ENCODE results near the gene TESK1. TPM values are rescaled to one million over a fixed set of nuclear protein-coding genes. Genes with fewer than 3 reads are reported as not detected.

TESK1 gene
- total RNA-seq, 1 donor from 2014 or later: 6.6 TPM

DNA sequence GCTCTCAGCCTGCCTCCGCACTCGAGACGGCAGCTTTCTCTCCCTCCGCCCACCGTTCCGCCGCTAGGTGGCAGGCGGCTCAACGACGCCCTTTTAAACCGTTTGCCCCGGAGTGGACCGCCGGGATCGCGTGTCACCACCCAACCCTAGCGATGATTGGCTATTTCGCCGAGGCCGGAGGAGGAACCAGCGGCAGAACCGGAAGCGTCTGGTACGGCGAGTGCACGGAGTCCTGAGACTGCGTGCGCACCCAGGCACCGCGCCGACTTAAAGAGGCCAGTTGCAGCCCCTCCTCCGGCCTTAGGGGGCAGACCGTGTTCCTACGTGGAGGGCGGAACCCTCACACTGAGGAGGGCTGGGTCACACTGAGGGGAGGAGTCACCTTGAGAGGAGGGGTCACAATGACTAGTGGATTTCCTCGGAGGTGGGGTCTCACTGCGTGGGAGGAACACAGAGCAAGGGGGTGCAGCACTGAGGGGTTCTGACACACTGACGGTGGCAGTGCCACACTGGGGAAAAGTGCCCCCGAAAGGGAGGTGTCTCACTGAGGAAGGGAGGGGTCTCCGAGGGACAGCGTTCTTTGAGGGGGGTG, 980 bp upstream of the TESK1 start:
- H3K36me3 ChIP-seq (ENCODE audit: control insufficient read depth, insufficient read depth, low read length): peaks cover 6% of the 10 kb centered on the region
- FAIRE-seq (peak; percentile 94), DNase-seq (ENCODE audit: low read depth) (peak; percentile 98)
- TF ChIP-seq, protein P1, sequence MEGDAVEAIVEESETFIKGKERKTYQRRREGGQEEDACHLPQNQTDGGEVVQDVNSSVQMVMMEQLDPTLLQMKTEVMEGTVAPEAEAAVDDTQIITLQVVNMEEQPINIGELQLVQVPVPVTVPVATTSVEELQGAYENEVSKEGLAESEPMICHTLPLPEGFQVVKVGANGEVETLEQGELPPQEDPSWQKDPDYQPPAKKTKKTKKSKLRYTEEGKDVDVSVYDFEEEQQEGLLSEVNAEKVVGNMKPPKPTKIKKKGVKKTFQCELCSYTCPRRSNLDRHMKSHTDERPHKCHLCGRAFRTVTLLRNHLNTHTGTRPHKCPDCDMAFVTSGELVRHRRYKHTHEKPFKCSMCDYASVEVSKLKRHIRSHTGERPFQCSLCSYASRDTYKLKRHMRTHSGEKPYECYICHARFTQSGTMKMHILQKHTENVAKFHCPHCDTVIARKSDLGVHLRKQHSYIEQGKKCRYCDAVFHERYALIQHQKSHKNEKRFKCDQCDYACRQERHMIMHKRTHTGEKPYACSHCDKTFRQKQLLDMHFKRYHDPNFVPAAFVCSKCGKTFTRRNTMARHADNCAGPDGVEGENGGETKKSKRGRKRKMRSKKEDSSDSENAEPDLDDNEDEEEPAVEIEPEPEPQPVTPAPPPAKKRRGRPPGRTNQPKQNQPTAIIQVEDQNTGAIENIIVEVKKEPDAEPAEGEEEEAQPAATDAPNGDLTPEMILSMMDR (IDR thresholded peaks at IDR 0.05; ENCODE audit: insufficient read depth, low read length, severe bottlenecking): peak; percentile 88
- no peaks in the 10 kb centered on the region for H3K27me3 ChIP-seq (ENCODE audit: control insufficient read depth, insufficient read depth, low read length)
- peak overlapping the region; percentile 78 for H3K4me3 ChIP-seq (ENCODE audit: low read depth, low read length)

DNA sequence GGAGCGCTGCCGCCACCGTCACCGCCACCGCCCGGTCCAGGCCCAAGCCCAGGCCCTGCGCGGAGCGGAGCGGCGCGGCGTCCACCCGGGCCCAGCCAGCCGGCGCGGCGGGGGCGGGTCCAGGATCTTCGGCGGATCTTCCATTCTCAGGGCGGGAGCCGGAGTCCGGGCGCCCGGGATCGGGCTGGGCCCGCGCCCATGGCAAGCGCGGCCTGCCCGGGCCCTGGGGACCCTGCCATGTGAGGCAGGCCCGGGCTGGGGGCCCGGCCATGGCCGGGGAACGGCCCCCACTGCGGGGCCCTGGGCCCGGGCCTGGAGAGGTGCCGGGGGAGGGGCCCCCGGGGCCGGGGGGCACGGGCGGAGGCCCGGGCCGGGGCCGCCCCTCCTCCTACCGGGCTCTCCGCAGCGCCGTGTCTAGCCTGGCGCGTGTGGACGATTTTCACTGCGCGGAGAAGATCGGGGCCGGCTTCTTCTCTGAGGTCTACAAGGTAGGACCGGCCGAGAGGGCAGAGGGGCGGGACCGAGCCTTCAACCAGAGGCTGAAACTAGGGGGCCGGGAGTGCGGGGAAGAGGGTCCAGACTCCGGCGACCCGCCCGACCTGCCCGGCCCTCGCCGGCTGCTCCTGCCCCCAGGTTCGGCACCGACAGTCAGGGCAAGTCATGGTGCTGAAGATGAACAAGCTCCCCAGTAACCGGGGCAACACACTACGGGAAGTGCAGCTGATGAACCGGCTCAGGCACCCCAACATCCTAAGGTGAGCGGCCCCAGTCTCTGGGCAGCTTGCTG, 482 bp downstream of the TESK1 start:
- DNase-seq (ENCODE audit: low read depth) (peak; percentile 15), FAIRE-seq (no peak)
- TF ChIP-seq, protein P1 (IDR thresholded peaks at IDR 0.05; ENCODE audit: insufficient read depth, low read length, severe bottlenecking): no peak
- Histone ChIP-seq H3K27me3 (ENCODE audit: control insufficient read depth, insufficient read depth, low read length) (no peaks in the 10 kb centered on the region), H3K4me3 (ENCODE audit: low read depth, low read length) (peak overlapping the region; percentile 78), H3K36me3 (ENCODE audit: control insufficient read depth, insufficient read depth, low read length) (peaks cover 8% of the 10 kb centered on the region)

- H3K4me3 ChIP-seq (ENCODE audit: low read depth, low read length): peak overlapping the region; percentile 78
- no peak for FAIRE-seq
- no peaks in the 10 kb centered on the region for H3K27me3 ChIP-seq (ENCODE audit: control insufficient read depth, insufficient read depth, low read length)
- peaks cover 8% of the 10 kb centered on the region for H3K36me3 ChIP-seq (ENCODE audit: control insufficient read depth, insufficient read depth, low read length)
- TF ChIP-seq, protein P1 (IDR thresholded peaks at IDR 0.05; ENCODE audit: insufficient read depth, low read length, severe bottlenecking): no peak
- peak; percentile 7 for DNase-seq (ENCODE audit: low read depth)
Measured at GRCh38 chr9:35606138-35606504, 1.1 kb downstream of the TESK1 start.

DNA sequence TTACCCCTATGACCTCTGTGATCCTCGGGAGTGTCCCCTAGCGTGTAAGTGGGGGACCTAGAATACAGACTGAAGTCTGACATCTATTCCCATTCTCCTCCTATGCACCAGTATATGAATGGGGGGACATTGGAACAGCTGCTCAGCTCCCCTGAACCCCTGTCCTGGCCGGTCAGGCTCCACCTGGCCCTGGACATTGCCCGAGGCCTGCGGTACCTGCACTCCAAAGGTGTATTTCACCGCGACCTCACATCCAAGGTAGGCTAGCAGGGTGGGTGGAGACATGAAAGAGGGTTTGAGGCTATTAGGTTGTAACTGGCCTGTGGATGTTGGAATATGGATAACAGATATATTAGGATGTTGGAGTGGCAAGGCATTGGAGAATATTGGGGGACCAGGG, 1.7 kb downstream of the TESK1 start:
- no peak for FAIRE-seq
- TF ChIP-seq, protein P1 (IDR thresholded peaks at IDR 0.05; ENCODE audit: insufficient read depth, low read length, severe bottlenecking): no peak
- no peak overlapping the region for H3K4me3 ChIP-seq (ENCODE audit: low read depth, low read length)
- H3K36me3 ChIP-seq (ENCODE audit: control insufficient read depth, insufficient read depth, low read length): peaks cover 8% of the 10 kb centered on the region
- DNase-seq (ENCODE audit: low read depth): no peak
- H3K27me3 ChIP-seq (ENCODE audit: control insufficient read depth, insufficient read depth, low read length): no peaks in the 10 kb centered on the region

DNA sequence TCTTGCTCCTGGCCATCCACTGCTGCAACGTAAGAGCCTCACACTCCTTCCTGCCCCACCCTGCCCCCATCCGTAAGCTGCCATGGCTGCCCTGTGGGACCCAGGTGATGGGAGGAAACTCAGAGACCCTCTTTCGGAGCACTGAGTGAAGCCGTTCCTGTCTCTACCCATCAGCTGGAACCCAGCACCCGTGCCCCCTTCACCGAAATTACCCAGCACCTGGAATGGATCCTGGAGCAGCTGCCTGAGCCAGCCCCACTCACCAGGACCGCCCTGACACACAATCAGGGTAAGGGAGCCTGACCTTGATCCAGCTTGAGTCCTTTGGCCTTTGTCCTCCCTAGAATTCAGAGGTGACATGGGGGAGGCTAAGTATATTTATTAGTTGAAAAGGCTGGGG, 3.2 kb downstream of the TESK1 start:
- H3K27me3 ChIP-seq (ENCODE audit: control insufficient read depth, insufficient read depth, low read length): no peaks in the 10 kb centered on the region
- TF ChIP-seq, protein P1 (IDR thresholded peaks at IDR 0.05; ENCODE audit: insufficient read depth, low read length, severe bottlenecking): no peak
- FAIRE-seq: no peak
- H3K36me3 ChIP-seq (ENCODE audit: control insufficient read depth, insufficient read depth, low read length): peaks cover 8% of the 10 kb centered on the region
- no peak overlapping the region for H3K4me3 ChIP-seq (ENCODE audit: low read depth, low read length)
- no peak for DNase-seq (ENCODE audit: low read depth)
